ENCODE data around the gene CCDC60. TPM values are rescaled to one million over a fixed set of nuclear protein-coding genes. Genes with fewer than 3 reads are reported as not detected.

The CCDC60 gene
- polyA plus RNA-seq, 1 experiment: not detected

DNA sequence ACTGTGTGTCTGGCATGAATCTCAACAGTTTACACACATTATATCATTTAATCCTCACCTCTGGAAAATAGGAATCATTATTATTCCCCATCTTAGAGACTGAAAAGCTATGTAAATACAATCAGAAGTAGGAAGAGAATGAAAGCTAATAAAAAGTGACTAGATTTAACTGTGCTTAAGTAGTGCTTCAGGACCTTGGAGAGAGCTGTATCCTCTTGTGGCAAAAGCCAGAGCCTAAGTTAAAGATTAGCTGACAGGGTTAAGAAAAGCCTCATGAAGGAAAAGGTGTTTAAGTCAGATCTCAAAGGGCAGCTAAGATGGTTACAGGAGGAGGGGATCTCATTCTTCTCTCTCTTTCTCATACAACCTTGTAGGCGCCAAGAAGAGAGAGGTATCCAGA, 193.7 kb downstream of the CCDC60 start:
- POLR2A ChIA-PET: no interaction called here
- CTCF ChIA-PET: interaction anchor here (1.5 kb wide), 1 partner anchor 16 kb away, joined by 4 read pairs; no protein-coding TSS in a partner anchor
- DNase-seq (ENCODE audit: low read depth, low spot score): no peak

GRCh38 chr12:119540476-119540875, 205.9 kb downstream of the CCDC60 start:
- Histone ChIP-seq H3K4me3 (ENCODE audit: low read depth, low read length) (no peak overlapping the region), H3K27ac (ENCODE audit: low read depth, low read length) (no peak overlapping the region), H3K27me3 (ENCODE audit: control insufficient read depth, insufficient read depth, low read length) (no peaks in the 10 kb centered on the region), H3K9me3 (ENCODE audit: control insufficient read depth, insufficient read depth, low read length) (0 out of 2 replicates have a peak, but pooled peaks cover 5% of the 10 kb centered on the region)
- ChIA-PET CTCF (no interaction called here), POLR2A (no interaction called here)
- TF ChIP-seq CTCF (IDR thresholded peaks at IDR 0.05; ENCODE audit: low read depth, low read length): no peak
- no peak for DNase-seq (ENCODE audit: low read depth, low spot score)

More for the DNA sequence above, 193.7 kb downstream of the CCDC60 start:
- TF ChIP-seq CTCF (IDR thresholded peaks at IDR 0.05; ENCODE audit: low read depth, low read length): no peak
- H3K27ac ChIP-seq (ENCODE audit: low read depth, low read length): no peak overlapping the region
- H3K4me3 ChIP-seq (ENCODE audit: low read depth, low read length): no peak overlapping the region
- H3K27me3 ChIP-seq (ENCODE audit: control insufficient read depth, insufficient read depth, low read length): no peaks in the 10 kb centered on the region
- H3K9me3 ChIP-seq (ENCODE audit: control insufficient read depth, insufficient read depth, low read length): peaks cover 10% of the 10 kb centered on the region

DNA sequence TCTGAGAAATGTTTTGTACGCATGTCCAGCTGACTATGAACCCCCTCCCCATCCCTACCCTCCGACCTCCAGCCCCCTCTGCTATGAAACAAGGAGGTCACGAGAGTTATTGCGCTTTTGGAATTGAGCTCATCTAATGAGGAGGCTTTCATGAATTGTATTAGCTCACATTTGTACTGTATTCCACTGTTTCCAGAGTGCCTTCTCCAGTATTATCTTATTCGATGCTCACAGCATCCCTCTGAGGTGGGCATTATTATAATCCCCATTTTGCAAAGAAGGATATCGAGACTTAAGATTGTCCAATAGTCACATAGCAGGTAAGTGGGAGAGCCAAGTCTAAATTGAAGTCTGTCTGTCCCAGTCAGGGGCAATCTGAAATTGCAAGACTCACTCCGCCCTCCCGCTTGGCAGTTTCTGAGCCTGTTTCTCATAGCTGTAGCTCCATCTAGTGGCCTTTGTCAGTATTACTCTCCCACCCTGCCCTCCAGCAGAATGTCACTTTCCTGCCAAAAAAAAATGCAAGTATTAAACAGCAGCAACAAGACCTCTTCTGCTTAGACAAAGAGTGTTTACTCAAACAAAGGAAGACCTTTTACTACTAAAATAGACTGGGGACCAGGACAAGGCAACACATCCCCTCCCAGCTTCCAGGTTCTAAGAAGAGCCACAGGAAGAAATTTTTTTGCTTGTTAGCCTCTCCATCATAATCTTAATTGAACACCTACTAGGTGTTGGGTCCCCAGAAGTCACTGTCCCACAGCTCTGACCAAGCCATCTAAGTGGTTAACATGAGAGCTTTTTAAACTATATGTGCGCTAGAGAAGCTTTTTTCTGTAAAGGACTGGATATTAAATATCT, 210.5 kb downstream of the CCDC60 start:
- ChIA-PET CTCF (interaction anchor here (0.6 to 3.7 kb wide), 24 partner anchors 13 to 1670 kb away, joined by 3 to 49 read pairs (median 4); no protein-coding TSS in a partner anchor), POLR2A (interaction anchor here (0.6 kb wide), 1 partner anchor 217 kb away, joined by 3 read pairs; no protein-coding TSS in a partner anchor)
- peak; percentile 49 for DNase-seq (ENCODE audit: low read depth, low spot score)
- Histone ChIP-seq H3K27ac (ENCODE audit: low read depth, low read length) (no peak overlapping the region), H3K9me3 (ENCODE audit: control insufficient read depth, insufficient read depth, low read length) (0 out of 2 replicates have a peak, but pooled peaks cover 5% of the 10 kb centered on the region), H3K27me3 (ENCODE audit: control insufficient read depth, insufficient read depth, low read length) (no peaks in the 10 kb centered on the region), H3K4me3 (ENCODE audit: low read depth, low read length) (no peak overlapping the region)
- TF ChIP-seq CTCF (IDR thresholded peaks at IDR 0.05; ENCODE audit: low read depth, low read length): peak; percentile 87

- Histone ChIP-seq H3K27ac (ENCODE audit: low read depth, low read length) (no peak overlapping the region), H3K9me3 (ENCODE audit: control insufficient read depth, insufficient read depth, low read length) (no peaks in the 10 kb centered on the region), H3K4me3 (ENCODE audit: low read depth, low read length) (no peak overlapping the region), H3K27me3 (ENCODE audit: control insufficient read depth, insufficient read depth, low read length) (no peaks in the 10 kb centered on the region)
- CTCF ChIA-PET: interaction anchor here (0.7 to 3.7 kb wide), 2 partner anchors 67 to 1141 kb away, joined by 4 to 49 read pairs; no protein-coding TSS in a partner anchor
- POLR2A ChIA-PET: no interaction called here
- TF ChIP-seq CTCF (IDR thresholded peaks at IDR 0.05; ENCODE audit: low read depth, low read length): no peak
- DNase-seq (ENCODE audit: low read depth, low spot score): no peak
Observed at GRCh38 chr12:119546340-119546739, 211.8 kb downstream of the CCDC60 start.

- Histone ChIP-seq H3K27me3 (ENCODE audit: control insufficient read depth, insufficient read depth, low read length) (no peaks in the 10 kb centered on the region), H3K27ac (ENCODE audit: low read depth, low read length) (no peak overlapping the region), H3K9me3 (ENCODE audit: control insufficient read depth, insufficient read depth, low read length) (no peaks in the 10 kb centered on the region), H3K4me3 (ENCODE audit: low read depth, low read length) (no peak overlapping the region)
- DNase-seq (ENCODE audit: low read depth, low spot score): no peak
- CTCF ChIA-PET: interaction anchor here (0.7 to 3.7 kb wide), 2 partner anchors 66 to 1142 kb away, joined by 4 to 49 read pairs; no protein-coding TSS in a partner anchor
- no peak for TF ChIP-seq CTCF (IDR thresholded peaks at IDR 0.05; ENCODE audit: low read depth, low read length)
- POLR2A ChIA-PET: no interaction called here
Observed at GRCh38 chr12:119547001-119547400, 212.5 kb downstream of the CCDC60 start.

Data from AG04450 (cell line).